Upper lobe of left lung (tissue), 4 donors: Measurements from ENCODE around the gene HMX3.

Source experiments
- CTCF ChIP-seq, 6 experiments: fragments of 450-650 bp in 4 of 6; fragments of 200-600 bp in 2 of 6; sonication (generic) in 2 of 6; IDR thresholded peaks; one replicate each; pipeline ENCODE4 v1.5.1; 2016 to 2019; ENCODE audit warnings: antibody characterized with exemption in 6 of 6
- POLR2A ChIP-seq, 4 donors: fragments of 450-650 bp; IDR thresholded peaks; one replicate each; pipeline ENCODE4 v1.5.1; 2016 to 2017; ENCODE audit warnings: antibody characterized with exemption in 4 of 4, mild to moderate bottlenecking in 2 of 4

- TF ChIP-seq POLR2A (IDR thresholded peaks at IDR 0.05) (no peak), CTCF (IDR thresholded peaks at IDR 0.05) (no peak)
These were observed 12.8 kb downstream of the HMX3 start for GRCh38 chr10:123148414-123149161.
